Mucosa of rectum (tissue), 2 donors: ENCODE measurements around the gene CORO2A.
A peak's percentile ranks its signal among the peaks of the same experiment; 100 is the strongest.
"Not testable (repeated sequence)": the region's sequence is repeated elsewhere in the genome, so short reads cannot be mapped to it uniquely, and the experiment has no call there.

Experiments used
- H3K27ac ChIP-seq, 2 donors: one replicate each; pipeline ENCODE4 v1.7.0; 2013; ENCODE audit warnings: inconsistent platforms in 2 of 2, low read depth in 2 of 2, low read length in 2 of 2
- H3K27me3 ChIP-seq, 2 donors: one replicate each; pipeline ENCODE4 v1.7.0; 2013; ENCODE audit warnings: low read length in 2 of 2; ENCODE audit not compliant: control insufficient read depth in 2 of 2, insufficient read depth in 2 of 2
- H3K36me3 ChIP-seq, 2 donors: one replicate each; pipeline ENCODE4 v1.7.0; 2013; ENCODE audit warnings: low read length in 2 of 2; ENCODE audit not compliant: control insufficient read depth in 2 of 2, insufficient read depth in 2 of 2
- H3K4me1 ChIP-seq, 2 donors: one replicate each; pipeline ENCODE4 v1.7.0; 2013; ENCODE audit warnings: low read length in 2 of 2, mild to moderate bottlenecking in 1 of 2; ENCODE audit not compliant: control insufficient read depth in 2 of 2, insufficient read depth in 2 of 2
- H3K4me3 ChIP-seq, 2 donors: one replicate each; pipeline ENCODE4 v1.7.0; 2013; ENCODE audit warnings: low read length in 2 of 2
- H3K9ac ChIP-seq, 2 donors: one replicate each; pipeline ENCODE4 v1.7.0; 2013; ENCODE audit warnings: low read length in 2 of 2, low read depth in 1 of 2, mild to moderate bottlenecking in 1 of 2
- H3K9me3 ChIP-seq, 2 donors: one replicate each; pipeline ENCODE4 v1.7.0; 2013; ENCODE audit warnings: low read length in 2 of 2; ENCODE audit not compliant: control insufficient read depth in 2 of 2
- donor health status: healthy.
- donor health status: Normal muscosa, but diverticular disease.

The CORO2A gene

DNA sequence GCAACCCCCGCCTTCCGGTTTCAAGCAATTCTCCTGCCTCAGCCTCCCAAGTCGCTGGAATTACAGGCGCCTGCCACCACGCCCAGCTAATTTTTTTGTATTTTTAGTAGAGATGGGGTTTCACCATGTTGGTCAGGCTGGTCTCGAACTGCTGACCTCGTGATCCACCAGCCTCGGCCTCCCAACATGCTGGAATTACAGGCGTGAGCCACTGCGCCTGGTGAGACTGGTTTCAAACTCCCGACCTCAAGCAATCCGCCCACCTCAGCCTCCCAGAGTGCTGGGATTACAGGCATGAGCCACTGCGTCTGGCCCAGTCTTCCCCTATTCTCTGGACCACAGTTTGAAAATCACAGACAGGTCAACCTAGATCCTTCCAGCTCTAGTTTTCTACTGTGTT is 68.3 kb downstream of the CORO2A start:
- H3K9me3 ChIP-seq, H3K27ac ChIP-seq, H3K9ac ChIP-seq, H3K4me3 ChIP-seq, H3K27me3 ChIP-seq: not testable (repeated sequence)
- peaks cover 20 to 24% of the 10 kb centered on the region in 2 donors for H3K4me1 ChIP-seq
- peaks cover 19 to 24% of the 10 kb centered on the region in 2 donors for H3K36me3 ChIP-seq

DNA sequence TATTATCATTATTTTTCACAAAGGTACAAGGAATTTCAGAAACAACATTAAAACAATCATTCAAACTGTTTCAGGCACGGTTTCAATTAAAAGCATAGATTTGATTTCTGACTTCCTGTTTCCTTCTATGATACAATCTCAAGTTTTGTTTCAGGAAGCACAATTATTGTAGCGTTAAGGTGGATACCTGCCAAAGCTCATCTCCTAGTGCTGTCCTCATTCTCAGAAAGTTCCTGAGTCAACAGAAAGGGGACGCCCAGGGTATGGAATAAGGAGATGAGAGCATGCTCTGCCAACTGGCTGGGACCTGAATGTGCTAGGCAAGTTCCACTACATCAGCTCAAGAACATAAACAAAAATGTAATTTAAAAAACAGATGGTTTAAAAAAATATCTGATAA is 71.4 kb downstream of the CORO2A start:
- H3K36me3 ChIP-seq = peaks cover 8 to 11% of the 10 kb centered on the region in 2 donors
- peak overlapping the region; percentile 92 to 99 for H3K27ac ChIP-seq
- H3K9ac ChIP-seq = peak overlapping the region; percentile 49 to 74
- H3K4me3 ChIP-seq = peak overlapping the region in 1 of 2 donors; percentile 42
- peaks cover 27 to 38% of the 10 kb centered on the region in 2 donors for H3K4me1 ChIP-seq
- H3K9me3 ChIP-seq = no peaks in the 10 kb centered on the region
- no peaks in the 10 kb centered on the region for H3K27me3 ChIP-seq

DNA sequence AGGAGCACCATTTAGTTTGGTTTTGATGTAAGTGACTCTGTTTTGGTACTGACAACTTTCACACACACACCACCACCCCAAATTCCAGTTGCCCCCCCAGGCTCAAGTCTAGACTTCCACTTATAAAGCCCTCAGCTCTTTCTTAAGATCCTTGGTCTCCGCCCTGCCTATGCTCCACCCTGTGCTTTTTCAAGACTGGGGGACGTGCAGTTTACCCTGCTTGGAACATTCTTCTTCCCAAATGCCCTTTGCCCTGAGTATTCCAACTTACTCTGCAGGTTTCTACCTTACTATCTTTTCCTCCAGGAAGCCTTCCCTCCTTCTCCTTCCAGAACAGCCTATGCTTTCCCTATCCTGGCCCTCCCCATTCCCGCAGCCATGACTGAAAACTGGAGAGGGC is 72.0 kb downstream of the CORO2A start:
- Histone ChIP-seq H3K4me1 (peaks cover 27 to 38% of the 10 kb centered on the region in 2 donors), H3K27me3 (no peaks in the 10 kb centered on the region), H3K27ac (peak overlapping the region; percentile 92 to 99), H3K4me3 (peak overlapping the region; percentile 22 to 42), H3K36me3 (peaks cover 8 to 11% of the 10 kb centered on the region in 2 donors), H3K9ac (peak overlapping the region; percentile 49 to 74), H3K9me3 (no peaks in the 10 kb centered on the region)

DNA sequence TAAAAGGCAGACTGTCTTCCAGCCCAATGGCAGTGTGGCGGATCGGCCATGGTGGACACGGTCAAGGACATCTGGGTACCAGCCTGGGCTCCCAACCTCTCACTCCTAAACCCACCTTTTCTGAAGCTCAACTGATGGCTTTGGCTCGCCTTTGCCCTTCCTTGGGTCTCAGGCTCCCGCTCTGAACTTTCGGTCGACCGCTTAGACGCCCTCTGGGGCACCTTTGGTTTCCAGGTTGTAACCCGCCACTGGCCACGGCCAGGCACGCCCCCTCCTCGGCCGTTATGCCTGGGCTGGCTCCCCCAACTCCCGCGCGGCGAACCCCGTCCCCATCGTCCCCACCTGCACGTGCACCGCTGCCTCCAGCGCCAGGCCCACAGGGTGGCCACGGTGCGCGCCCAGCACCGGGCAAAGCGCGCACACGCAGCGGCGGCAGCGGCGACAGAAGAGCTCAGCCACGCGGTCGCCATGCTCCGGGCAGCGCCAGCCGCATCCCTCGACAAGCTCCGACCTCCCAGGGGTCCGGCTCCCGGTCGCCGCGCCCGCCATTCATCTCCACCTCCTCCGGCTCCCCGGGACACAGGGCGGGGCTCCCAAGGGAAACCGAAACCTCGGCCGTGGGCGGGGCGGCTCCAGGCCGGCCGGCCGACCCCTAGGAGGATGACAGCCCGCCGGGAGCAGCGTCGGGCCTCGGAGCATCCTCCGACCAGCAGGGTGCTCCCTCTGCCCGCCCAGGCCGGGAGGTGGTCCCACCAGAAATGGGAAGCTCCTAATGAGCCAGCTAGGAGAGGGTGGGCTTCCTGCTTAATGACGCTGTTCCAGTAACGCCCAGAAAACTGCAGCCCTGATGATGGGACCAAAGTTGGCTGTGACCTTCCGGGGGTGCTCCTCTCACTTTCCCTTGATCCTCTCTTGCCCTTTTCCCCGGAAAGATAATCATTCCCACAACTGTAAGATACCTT is 73.5 kb downstream of the CORO2A start, which contains the start of gene TRIM14:
Gene TRIM14 (minus strand): TSS at position 583 of the 962 bp plus-strand sequence. CDS start 34 bp downstream, at position 549.
- peak within 1 kb of the TSS; percentile 78 to 91 for H3K9ac ChIP-seq
- peak within 1 kb of the TSS; percentile 82 to 94 for H3K4me3 ChIP-seq
- no peaks in the 10 kb centered on the region for H3K9me3 ChIP-seq
- peak within 1 kb of the TSS; percentile 95 to 99 for H3K27ac ChIP-seq
- H3K27me3 ChIP-seq = no peaks in the 10 kb centered on the region
- peaks cover 0 to 7% of the 10 kb centered on the region in 2 donors for H3K36me3 ChIP-seq
- peaks cover 27 to 38% of the 10 kb centered on the region in 2 donors for H3K4me1 ChIP-seq

DNA sequence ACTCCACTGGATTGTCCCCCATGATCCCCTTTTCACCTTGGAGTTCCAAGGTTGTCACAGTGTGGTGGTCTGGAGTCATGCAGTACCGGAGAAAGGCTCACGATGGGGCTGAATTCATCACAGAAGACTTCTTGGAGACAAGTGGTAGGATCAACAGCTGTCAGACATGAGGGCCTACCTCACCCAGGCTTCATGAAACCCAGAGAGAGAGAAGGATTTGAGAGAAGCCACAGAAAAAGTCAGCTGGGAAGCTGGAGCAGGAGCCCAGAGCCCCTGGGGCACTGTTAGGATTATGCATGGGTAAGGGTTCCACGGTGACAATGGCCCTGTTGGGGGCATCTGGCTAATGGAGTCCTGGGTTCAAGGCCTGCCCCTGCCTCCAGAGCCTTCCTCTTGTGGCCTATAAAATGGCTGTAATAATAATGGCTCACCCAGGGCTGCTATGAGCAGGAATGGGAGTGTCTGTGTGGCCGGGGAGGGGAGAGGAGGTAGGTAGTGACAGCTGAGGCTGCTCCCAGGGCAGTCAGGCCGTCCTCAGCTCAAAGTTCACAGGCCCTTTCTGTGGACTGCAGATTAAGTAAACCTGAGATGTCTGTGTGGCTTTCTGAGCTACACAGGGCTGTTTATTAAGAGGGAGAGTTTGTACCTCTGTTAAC is 74.3 kb downstream of the CORO2A start:
- H3K4me3 ChIP-seq = peak overlapping the region; percentile 82 to 94
- H3K27ac ChIP-seq = peak overlapping the region; percentile 95 to 99
- peaks cover 27 to 38% of the 10 kb centered on the region in 2 donors for H3K4me1 ChIP-seq
- H3K27me3 ChIP-seq = no peaks in the 10 kb centered on the region
- H3K9me3 ChIP-seq = no peaks in the 10 kb centered on the region
- peaks cover 0 to 7% of the 10 kb centered on the region in 2 donors for H3K36me3 ChIP-seq
- peak overlapping the region; percentile 78 to 91 for H3K9ac ChIP-seq

DNA sequence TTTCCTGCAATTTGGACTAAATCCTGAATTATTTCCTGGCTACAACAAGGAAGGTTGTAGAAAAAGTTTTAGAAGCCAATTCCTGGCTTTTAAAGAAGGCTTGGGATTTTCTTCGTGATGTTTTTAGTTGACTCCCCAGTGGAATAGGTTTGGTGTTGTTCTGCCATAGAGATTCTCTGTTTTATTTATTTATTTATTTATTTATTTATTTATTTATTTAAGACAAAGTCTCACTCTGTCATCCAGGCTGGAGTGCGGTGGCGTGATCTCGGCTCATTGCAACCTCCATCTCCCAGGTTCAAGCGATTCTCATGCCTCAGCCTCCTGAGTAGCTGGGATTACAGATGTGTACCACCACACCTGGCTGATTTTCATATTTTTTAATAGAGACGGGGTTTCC is 75.3 kb downstream of the CORO2A start:
- H3K27me3 ChIP-seq, H3K9me3 ChIP-seq, H3K9ac ChIP-seq, H3K27ac ChIP-seq, H3K36me3 ChIP-seq, H3K4me3 ChIP-seq: not testable (repeated sequence)
- H3K4me1 ChIP-seq = peaks cover 27 to 38% of the 10 kb centered on the region in 2 donors

DNA sequence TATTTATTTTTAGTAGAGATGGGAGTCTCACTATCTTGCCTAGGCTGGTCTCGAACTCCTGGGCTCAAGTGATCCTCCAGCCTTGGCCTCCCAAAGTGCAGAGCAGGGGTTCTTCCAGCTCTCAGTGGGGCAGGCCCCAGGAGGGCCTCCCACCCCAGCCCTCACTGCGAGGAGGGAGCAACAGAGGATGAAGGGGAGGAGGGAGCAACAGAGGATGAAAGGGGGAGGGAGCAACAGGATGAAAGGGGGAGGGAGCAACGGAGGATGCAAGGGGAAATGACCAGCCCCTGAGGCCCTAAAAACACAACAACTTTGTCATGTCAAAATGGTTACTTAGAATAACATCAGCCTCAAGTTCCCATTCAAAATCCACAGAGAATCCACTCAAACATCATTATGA is 83.4 kb downstream of the CORO2A start:
- Histone ChIP-seq H3K27me3 (no peaks in the 10 kb centered on the region), H3K27ac (peak overlapping the region; percentile 15 to 65), H3K9me3 (no peaks in the 10 kb centered on the region), H3K4me3 (no peak overlapping the region), H3K36me3 (peaks cover 17 to 28% of the 10 kb centered on the region in 2 donors), H3K9ac (no peak overlapping the region), H3K4me1 (no peaks in the 10 kb centered on the region)

DNA sequence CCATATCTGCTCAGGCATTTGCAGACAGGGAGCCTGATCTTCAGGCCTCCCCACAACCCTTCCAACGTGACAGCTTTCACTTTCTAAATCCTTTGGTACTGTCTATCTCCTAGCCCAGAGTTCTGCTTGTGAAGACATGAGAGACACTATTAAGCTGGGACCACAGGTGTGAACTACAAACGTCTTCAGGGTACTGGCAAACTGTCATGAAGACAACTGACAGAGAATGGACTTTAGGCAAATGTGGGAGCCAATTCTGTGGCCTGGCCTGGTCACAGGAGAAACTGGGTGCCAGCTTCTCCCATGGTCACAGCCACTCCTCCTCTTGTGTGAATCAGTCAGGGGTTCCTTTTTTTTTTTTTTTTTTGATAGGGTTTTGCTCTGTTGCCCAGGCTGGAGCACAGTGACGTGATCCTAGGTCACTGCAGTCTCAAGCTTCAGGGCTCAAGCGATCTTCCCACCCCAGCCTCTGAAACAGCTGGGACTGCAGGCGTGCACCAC is 83.9 kb downstream of the CORO2A start:
- Histone ChIP-seq H3K27ac (peak overlapping the region; percentile 15 to 65), H3K36me3 (peaks cover 17 to 28% of the 10 kb centered on the region in 2 donors), H3K9ac (peak overlapping the region in 1 of 2 donors; percentile 6), H3K9me3 (no peaks in the 10 kb centered on the region), H3K4me3 (no peak overlapping the region), H3K4me1 (no peaks in the 10 kb centered on the region), H3K27me3 (no peaks in the 10 kb centered on the region)

DNA sequence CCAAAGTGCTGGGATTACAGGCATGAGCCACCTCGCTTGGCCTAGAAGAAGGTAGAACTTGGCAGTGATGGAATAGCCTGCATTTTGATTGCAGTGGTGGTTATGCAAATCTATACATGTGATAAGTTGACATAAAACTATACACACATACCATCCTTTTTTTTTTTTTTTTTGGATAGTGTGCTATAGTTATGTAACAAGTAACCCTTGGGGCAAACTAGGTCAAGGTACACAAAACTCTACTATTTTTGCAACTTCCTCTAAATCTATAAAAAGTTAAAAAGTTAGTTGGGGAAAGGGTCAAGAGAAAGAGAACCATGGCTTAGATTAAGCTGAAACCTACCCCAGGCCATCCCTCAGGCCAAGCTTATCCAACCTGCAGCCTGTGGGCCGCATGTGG is 84.5 kb downstream of the CORO2A start:
- Histone ChIP-seq H3K27me3 (no peaks in the 10 kb centered on the region), H3K4me3 (no peak overlapping the region), H3K9ac (peak overlapping the region in 1 of 2 donors; percentile 0), H3K9me3 (no peaks in the 10 kb centered on the region), H3K36me3 (peaks cover 17 to 28% of the 10 kb centered on the region in 2 donors), H3K4me1 (no peaks in the 10 kb centered on the region), H3K27ac (peak overlapping the region; percentile 15 to 65)

DNA sequence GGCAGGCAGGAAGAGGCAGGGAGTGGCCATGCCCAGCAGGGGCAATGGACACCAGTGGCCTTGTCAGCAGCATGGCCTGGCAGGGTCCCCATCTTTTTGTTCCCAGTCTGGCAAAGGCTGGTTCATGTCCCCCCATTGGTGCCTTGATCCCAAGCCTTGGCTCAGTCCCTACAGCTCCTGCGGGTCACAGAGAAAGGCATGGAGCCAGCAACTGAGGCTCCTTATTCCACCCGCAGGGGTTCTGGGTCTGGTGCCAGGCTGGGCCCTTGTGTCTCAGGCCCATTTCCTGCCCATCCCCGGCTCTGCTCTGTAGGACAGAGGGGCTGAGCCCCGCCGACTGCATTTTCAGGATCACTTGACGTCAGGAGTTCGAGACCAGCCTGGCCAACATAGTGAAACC is 87.4 kb downstream of the CORO2A start:
- Histone ChIP-seq H3K27ac (peak overlapping the region; percentile 40 to 43), H3K36me3 (peaks cover 16 to 26% of the 10 kb centered on the region in 2 donors), H3K4me1 (peaks cover 3 to 5% of the 10 kb centered on the region in 2 donors), H3K9me3 (no peaks in the 10 kb centered on the region), H3K9ac (no peak overlapping the region), H3K4me3 (no peak overlapping the region), H3K27me3 (no peaks in the 10 kb centered on the region)
